Body of pancreas (tissue), 4 donors: ENCODE measurements around the gene CEACAM16. TPM values are rescaled to one million over a fixed set of nuclear protein-coding genes. Genes with fewer than 3 reads are reported as not detected.
A peak's percentile ranks its signal among the peaks of the same experiment; 100 is the strongest.

Experiments used
- ATAC-seq: fragments of 150-250 bp; one replicate; pipeline ENCODE4 v1.9.1; 2016
- DNase-seq, 4 donors: peaks; one replicate each; pipeline ENCODE4 v3.0.0-alpha.2; 2019
- H3K27ac ChIP-seq, 4 donors: fragments of 200-600 bp; sonication (generic); 1 replicate in 3 of 4; 2 replicates in 1 of 4; pipeline versions ENCODE4 v1.5.1 to v1.6.1; 2016 to 2019; ENCODE audit warnings: mild to moderate bottlenecking in 1 of 4, mixed read lengths in 1 of 4, moderate library complexity in 1 of 4
- H3K27me3 ChIP-seq, 2 donors: fragments of 200-600 bp; sonication (generic); one replicate each; pipeline ENCODE4 v1.6.0; 2016; ENCODE audit warnings: mild to moderate bottlenecking in 1 of 2
- H3K36me3 ChIP-seq, 2 donors: fragments of 200-600 bp; sonication (generic); replicated peaks in 1 of 2; 2 replicates each; pipeline ENCODE4 v1.5.1; 2016; ENCODE audit warnings: low read depth in 2 of 2; ENCODE audit not compliant: insufficient read depth in 1 of 2
- H3K4me1 ChIP-seq: fragments of 200-600 bp; sonication (generic); one replicate; pipeline ENCODE4 v1.6.0; 2016
- H3K4me3 ChIP-seq, 2 donors: fragments of 200-600 bp; sonication (generic); 1 replicate in 1 of 2; 2 replicates in 1 of 2; pipeline ENCODE4 v1.5.1; 2016 to 2019
- H3K9me3 ChIP-seq, 3 donors: fragments of 200-600 bp; sonication (generic); 1 replicate in 2 of 3; 2 replicates in 1 of 3; pipeline ENCODE4 v1.5.1; 2016
- POLR2A ChIP-seq, 3 donors: fragments of 450-650 bp; IDR thresholded peaks; one replicate each; pipeline ENCODE4 v1.6.1; 2016; ENCODE audit warnings: antibody characterized with exemption in 3 of 3, mild to moderate bottlenecking in 2 of 3
- WGBS, 2 donors: methylation state at CpG; one replicate each; pipeline ENCODE4 v1.1.5; 2017; 5-methylcytosine and 5-hydroxymethylcytosine counted together
- intact Hi-C: fragments of 100-400 bp; cut with DNase I; formaldehyde crosslinking; loops from one replicate; pipeline ENCODE4 v1.15.1; 2023
- total RNA-seq, 2 donors: library from RNA; depleted of rRNA; stranded (reverse); fragments of >200 nt; gene quantifications; one replicate each; pipeline ENCODE4 v1.1.0, GENCODE V29; 2016
- TF ChIP-seq, protein P1 (sequence below), 7 experiments: fragments of 450-650 bp in 4 of 7; fragments of 200-600 bp in 3 of 7; sonication (generic) in 3 of 7; IDR thresholded peaks; one replicate each; pipeline ENCODE4 v1.5.1; 2016 to 2019; ENCODE audit warnings: antibody characterized with exemption in 7 of 7

CEACAM16 gene
- total RNA-seq, 2 donors from 2014 or later = 0.33 to 1.3 TPM

DNA sequence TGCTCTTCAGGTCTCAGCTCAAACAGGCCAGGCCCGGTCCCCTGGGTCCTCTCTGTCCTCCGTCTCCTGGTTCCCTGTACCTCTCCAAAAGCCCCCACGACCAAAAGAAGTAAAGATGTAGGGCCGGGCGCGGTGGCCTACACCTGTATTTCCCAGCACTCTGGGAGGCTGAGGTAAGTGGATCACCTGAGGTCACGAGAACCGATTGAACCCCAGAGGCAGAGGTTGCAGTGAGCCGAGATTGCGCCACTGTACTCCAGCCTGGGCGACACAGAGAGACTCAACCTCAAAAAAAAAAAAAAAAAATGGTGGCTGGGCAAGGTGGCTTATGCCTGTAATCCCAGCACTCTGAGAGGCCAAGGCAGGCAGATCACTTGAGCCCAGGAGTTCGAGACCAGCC lies 27.5 kb downstream of the CEACAM16 start:
- Histone ChIP-seq H3K27me3 (no peaks in the 10 kb centered on the region), H3K4me1 (peaks cover 32% of the 10 kb centered on the region), H3K36me3 (no peaks in the 10 kb centered on the region), H3K9me3 (no peaks in the 10 kb centered on the region), H3K4me3 (no peak overlapping the region), H3K27ac (peak overlapping the region in 1 of 4 donors; percentile 84)
- ATAC-seq (no peak), DNase-seq (no peak)
- TF ChIP-seq POLR2A (IDR thresholded peaks at IDR 0.05) = no peak
- TF ChIP-seq, protein P1, sequence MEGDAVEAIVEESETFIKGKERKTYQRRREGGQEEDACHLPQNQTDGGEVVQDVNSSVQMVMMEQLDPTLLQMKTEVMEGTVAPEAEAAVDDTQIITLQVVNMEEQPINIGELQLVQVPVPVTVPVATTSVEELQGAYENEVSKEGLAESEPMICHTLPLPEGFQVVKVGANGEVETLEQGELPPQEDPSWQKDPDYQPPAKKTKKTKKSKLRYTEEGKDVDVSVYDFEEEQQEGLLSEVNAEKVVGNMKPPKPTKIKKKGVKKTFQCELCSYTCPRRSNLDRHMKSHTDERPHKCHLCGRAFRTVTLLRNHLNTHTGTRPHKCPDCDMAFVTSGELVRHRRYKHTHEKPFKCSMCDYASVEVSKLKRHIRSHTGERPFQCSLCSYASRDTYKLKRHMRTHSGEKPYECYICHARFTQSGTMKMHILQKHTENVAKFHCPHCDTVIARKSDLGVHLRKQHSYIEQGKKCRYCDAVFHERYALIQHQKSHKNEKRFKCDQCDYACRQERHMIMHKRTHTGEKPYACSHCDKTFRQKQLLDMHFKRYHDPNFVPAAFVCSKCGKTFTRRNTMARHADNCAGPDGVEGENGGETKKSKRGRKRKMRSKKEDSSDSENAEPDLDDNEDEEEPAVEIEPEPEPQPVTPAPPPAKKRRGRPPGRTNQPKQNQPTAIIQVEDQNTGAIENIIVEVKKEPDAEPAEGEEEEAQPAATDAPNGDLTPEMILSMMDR (IDR thresholded peaks at IDR 0.05) = no peak
- intact Hi-C loops = loop anchor here (5.0 kb wide), 1 partner anchor 36 kb away; no protein-coding TSS in a partner anchor
- WGBS, 2 donors = 77 to 78% methylated on average over 12 of the region's 12 CpGs

DNA sequence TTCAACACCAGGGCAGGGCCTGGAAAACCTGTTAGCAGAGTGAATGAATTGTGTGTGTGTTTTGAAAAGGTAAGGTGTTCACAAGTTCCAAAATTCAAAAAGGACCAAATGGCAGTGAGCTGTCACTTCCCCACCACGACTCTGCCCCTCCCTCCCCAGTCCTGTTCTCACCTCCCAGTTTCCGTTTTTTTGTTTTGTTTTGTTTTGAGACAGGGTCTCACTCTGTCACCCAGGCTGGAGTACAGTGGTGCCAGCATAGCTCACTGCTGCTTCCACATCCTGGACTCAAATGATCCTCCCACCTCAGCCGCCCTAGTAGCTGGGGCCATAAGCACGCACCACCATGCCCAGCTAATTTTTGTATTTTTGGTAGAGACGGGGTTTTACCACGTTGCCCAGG lies 29.2 kb downstream of the CEACAM16 start:
- no peak for TF ChIP-seq POLR2A (IDR thresholded peaks at IDR 0.05)
- TF ChIP-seq, protein P1 (IDR thresholded peaks at IDR 0.05) = no peak
- ATAC-seq = no peak
- H3K4me3 ChIP-seq = no peak overlapping the region
- no peak for DNase-seq
- 76 to 80% methylated on average over 6 of the region's 6 CpGs for WGBS, 2 donors
- intact Hi-C loops = loop anchor here (5.0 kb wide), 1 partner anchor 34 kb away; no protein-coding TSS in a partner anchor
- no peaks in the 10 kb centered on the region for H3K9me3 ChIP-seq
- H3K36me3 ChIP-seq = no peaks in the 10 kb centered on the region
- peaks cover 32% of the 10 kb centered on the region for H3K4me1 ChIP-seq
- H3K27me3 ChIP-seq = no peaks in the 10 kb centered on the region
- H3K27ac ChIP-seq = no peak overlapping the region

DNA sequence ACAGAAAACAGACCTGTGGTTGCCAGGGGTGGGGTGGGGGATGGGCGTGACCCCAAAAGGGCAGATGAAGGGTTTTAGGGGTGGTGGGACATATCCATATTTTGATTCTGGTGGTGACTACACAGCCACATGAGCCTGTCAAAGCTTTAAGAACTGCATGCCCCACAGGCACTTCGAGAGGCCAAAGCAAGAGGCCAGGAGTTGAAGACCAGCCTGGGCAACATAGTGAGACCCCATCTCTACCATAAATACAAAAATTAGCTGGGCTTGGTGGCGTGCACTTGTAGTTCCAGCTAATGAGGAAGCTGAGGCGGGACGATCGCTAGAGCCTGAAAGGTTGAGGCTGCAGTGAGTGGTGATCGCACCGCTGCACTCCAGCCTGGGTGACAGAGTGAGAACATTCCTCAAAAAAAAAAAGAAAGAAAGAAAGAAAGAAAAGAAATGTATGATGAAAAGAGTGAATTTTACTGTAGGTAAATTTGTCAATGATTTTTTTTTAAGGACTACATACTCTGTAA lies 30.6 kb downstream of the CEACAM16 start:
- intact Hi-C loops = loop anchor here (5.0 kb wide), 1 partner anchor 33 kb away; no protein-coding TSS in a partner anchor
- 82 to 88% methylated on average over 8 of the region's 8 CpGs for WGBS, 2 donors
- Histone ChIP-seq H3K27ac (no peak overlapping the region), H3K27me3 (no peaks in the 10 kb centered on the region), H3K4me1 (peaks cover 18% of the 10 kb centered on the region), H3K9me3 (no peaks in the 10 kb centered on the region), H3K4me3 (no peak overlapping the region), H3K36me3 (no peaks in the 10 kb centered on the region)
- ATAC-seq (no peak), DNase-seq (no peak)
- no peak for TF ChIP-seq POLR2A (IDR thresholded peaks at IDR 0.05)
- TF ChIP-seq, protein P1 (IDR thresholded peaks at IDR 0.05) = no peak

DNA sequence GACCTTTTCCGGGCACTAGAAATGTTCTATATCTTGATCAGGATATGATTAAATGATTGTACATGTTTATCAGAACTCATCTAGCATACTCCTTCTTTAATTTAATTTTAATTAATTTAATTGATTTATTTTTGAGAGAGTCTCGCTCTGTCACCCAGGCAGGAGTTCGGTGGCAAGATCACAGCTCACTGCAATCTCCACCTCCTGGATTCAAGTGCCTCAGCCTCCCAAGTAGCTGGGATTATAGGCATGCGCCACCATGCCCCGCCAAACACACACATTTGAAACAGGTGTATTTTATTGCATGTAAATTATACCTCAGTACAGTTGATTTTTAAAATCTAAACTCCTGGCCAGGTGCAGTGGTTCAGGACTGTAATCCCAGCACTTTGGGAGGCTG lies 32.1 kb downstream of the CEACAM16 start:
- TF ChIP-seq, protein P1 (IDR thresholded peaks at IDR 0.05) = no peak
- TF ChIP-seq POLR2A (IDR thresholded peaks at IDR 0.05) = no peak
- H3K27me3 ChIP-seq = no peaks in the 10 kb centered on the region
- peaks cover 5% of the 10 kb centered on the region for H3K4me1 ChIP-seq
- 87 to 97% methylated on average over 5 of the region's 5 CpGs for WGBS, 2 donors
- intact Hi-C loops = no loop called here
- DNase-seq (no peak), ATAC-seq (no peak)
- no peak overlapping the region for H3K27ac ChIP-seq
- H3K4me3 ChIP-seq = no peak overlapping the region
- no peaks in the 10 kb centered on the region for H3K36me3 ChIP-seq
- H3K9me3 ChIP-seq = no peaks in the 10 kb centered on the region

DNA sequence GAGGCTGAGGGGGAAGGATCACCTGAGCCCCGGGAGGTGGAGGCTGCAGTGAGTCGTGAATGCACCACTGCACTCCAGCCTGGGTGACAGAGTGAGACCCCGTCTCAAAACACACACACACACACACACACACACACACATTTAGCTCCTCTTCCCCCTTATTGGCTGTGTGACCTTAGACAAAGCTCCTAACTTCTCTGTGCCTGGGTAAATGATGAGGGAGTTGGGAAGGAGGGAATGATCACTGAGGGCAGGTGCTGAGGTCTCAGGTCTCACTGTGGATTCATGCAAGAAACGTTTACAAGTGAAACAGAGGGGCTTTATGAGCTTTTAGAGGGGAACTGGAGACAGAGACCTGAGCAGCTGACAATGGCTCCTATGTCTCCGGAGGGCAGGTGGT lies 32.7 kb downstream of the CEACAM16 start:
- H3K27ac ChIP-seq = no peak overlapping the region
- TF ChIP-seq, protein P1 (IDR thresholded peaks at IDR 0.05) = no peak
- no peak for TF ChIP-seq POLR2A (IDR thresholded peaks at IDR 0.05)

More for the DNA sequence above, 32.7 kb downstream of the CEACAM16 start:
- H3K4me3 ChIP-seq = no peak overlapping the region
- 56 to 80% methylated on average over 3 to 5 of the region's 5 CpGs for WGBS, 2 donors
- no peaks in the 10 kb centered on the region for H3K9me3 ChIP-seq
- ATAC-seq (no peak), DNase-seq (no peak)
- no peaks in the 10 kb centered on the region for H3K36me3 ChIP-seq
- no peaks in the 10 kb centered on the region for H3K27me3 ChIP-seq
- peaks cover 6% of the 10 kb centered on the region for H3K4me1 ChIP-seq
- intact Hi-C loops = no loop called here
